H1 (cell line): ENCODE results near the gene ALS2CL.

Source experiments
- EZH2 ChIP-seq: fragments of 200-600 bp; sonication (generic); IDR thresholded peaks from 2 replicates; pipeline ENCODE4 v1.7.1; 2012; ENCODE audit warnings: low read depth, mild to moderate bottlenecking, moderate library complexity, low read length, inconsistent platforms; ENCODE audit not compliant: severe bottlenecking
- JUN ChIP-seq: IDR thresholded peaks from 2 replicates; pipeline ENCODE4 v1.6.1; 2011; ENCODE audit warnings: low read depth, mild to moderate bottlenecking, improper control_type of control experiment, low read length
- POLR2A ChIP-seq, 2 experiments: IDR thresholded peaks; 1 replicate in 1 of 2; 2 replicates in 1 of 2; pipeline ENCODE4 v1.6.1; 2011; ENCODE audit warnings: low read depth in 2 of 2, low read length in 2 of 2, mild to moderate bottlenecking in 2 of 2; ENCODE audit errors: control extremely low read depth in 1 of 2
- RNF2 ChIP-seq: fragments of 200-900, 300-1000 bp; sonication (generic); IDR thresholded peaks from 2 replicates; pipeline ENCODE4 v1.7.1; 2016; ENCODE audit warnings: borderline replicate concordance, low read depth, mild to moderate bottlenecking, antibody characterized with exemption, low read length; ENCODE audit not compliant: poor library complexity, severe bottlenecking; ENCODE audit errors: missing control alignments
- SIN3A ChIP-seq, 2 experiments: IDR thresholded peaks in 1 of 2; conservative IDR thresholded peaks in 1 of 2; 2 replicates each; pipeline ENCODE4 v1.6.1; 2011 to 2012; ENCODE audit warnings: low read length in 2 of 2, improper control_type of control experiment in 1 of 2, low read depth in 1 of 2, mild to moderate bottlenecking in 1 of 2
- SRF ChIP-seq: IDR thresholded peaks from 2 replicates; pipeline ENCODE4 v1.6.1; 2011; ENCODE audit warnings: mild to moderate bottlenecking, low read depth, low read length, moderate library complexity
- TAF1 ChIP-seq: IDR thresholded peaks from 2 replicates; pipeline ENCODE4 v1.6.1; 2011; ENCODE audit warnings: mild to moderate bottlenecking, low read depth, low read length
- TF ChIP-seq, protein P1 (sequence below), 3 experiments: IDR thresholded peaks; 1 replicate in 2 of 3; 2 replicates in 1 of 3; pipeline versions ENCODE4 v1.5.1 to v1.6.1; 2011; ENCODE audit warnings: low read length in 3 of 3, mild to moderate bottlenecking in 3 of 3, inconsistent platforms in 2 of 3, low read depth in 1 of 3, moderate library complexity in 1 of 3; ENCODE audit not compliant: insufficient read depth in 1 of 3; ENCODE audit errors: control extremely low read depth in 1 of 3

DNA sequence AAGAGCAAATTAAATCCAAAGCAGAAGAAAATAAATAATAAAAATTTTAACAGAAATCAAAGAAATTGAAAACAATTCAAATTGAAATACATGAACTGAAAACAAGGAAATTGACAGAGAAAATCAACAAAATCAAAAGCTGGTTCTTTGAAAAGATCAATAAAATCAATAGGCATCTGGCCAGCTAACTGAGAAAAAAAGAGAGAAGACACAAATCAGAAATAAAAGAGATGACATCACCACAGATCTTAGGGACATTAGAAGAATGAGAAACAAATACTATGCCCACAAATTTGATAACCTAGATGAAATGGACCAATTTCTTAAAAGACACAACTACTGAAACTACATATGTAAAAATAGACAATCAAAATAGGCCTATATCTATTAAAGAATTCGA is 42.4 kb downstream of the ALS2CL start:
- no peak for TF ChIP-seq POLR2A (IDR thresholded peaks at IDR 0.05; ENCODE audit: control extremely low read depth in 1 of 2, low read depth in 2 of 2, low read length in 2 of 2)
- TF ChIP-seq RNF2, result no peak
- no peak for TF ChIP-seq SIN3A (conservative IDR thresholded peaks at IDR 0.05 in 1 of 2, IDR thresholded peaks at IDR 0.05 in 1 of 2; ENCODE audit: low read depth in 1 of 2, low read length in 2 of 2)
- TF ChIP-seq TAF1, result no peak
- no peak for TF ChIP-seq JUN
- TF ChIP-seq EZH2, result no peak
- TF ChIP-seq, protein P1, sequence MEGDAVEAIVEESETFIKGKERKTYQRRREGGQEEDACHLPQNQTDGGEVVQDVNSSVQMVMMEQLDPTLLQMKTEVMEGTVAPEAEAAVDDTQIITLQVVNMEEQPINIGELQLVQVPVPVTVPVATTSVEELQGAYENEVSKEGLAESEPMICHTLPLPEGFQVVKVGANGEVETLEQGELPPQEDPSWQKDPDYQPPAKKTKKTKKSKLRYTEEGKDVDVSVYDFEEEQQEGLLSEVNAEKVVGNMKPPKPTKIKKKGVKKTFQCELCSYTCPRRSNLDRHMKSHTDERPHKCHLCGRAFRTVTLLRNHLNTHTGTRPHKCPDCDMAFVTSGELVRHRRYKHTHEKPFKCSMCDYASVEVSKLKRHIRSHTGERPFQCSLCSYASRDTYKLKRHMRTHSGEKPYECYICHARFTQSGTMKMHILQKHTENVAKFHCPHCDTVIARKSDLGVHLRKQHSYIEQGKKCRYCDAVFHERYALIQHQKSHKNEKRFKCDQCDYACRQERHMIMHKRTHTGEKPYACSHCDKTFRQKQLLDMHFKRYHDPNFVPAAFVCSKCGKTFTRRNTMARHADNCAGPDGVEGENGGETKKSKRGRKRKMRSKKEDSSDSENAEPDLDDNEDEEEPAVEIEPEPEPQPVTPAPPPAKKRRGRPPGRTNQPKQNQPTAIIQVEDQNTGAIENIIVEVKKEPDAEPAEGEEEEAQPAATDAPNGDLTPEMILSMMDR (IDR thresholded peaks at IDR 0.05; ENCODE audit: control extremely low read depth in 1 of 3, insufficient read depth in 1 of 3, low read depth in 1 of 3, low read length in 3 of 3), result no peak
- no peak for TF ChIP-seq SRF
